GM12864 (cell line): Measurements from ENCODE around the gene CST7.

Source experiments
- DNase-seq: peaks from one replicate; pipeline ENCODE4 v3.0.0-alpha.2; 2011; ENCODE audit warnings: low read depth
- H3K4me3 ChIP-seq: 2 replicates; pipeline ENCODE4 v1.5.1; 2011; ENCODE audit warnings: mild to moderate bottlenecking, low read depth, low read length, control low read depth
- CTCF ChIP-seq: IDR thresholded peaks from 2 replicates; pipeline ENCODE4 v1.5.1; 2011; ENCODE audit warnings: low read depth, mild to moderate bottlenecking, moderate library complexity, low read length, control low read depth, inconsistent platforms; ENCODE audit errors: missing control alignments

The CST7 gene

GRCh38 chr20:24953621-24954133 lies 4.6 kb downstream of the CST7 start:
- DNase-seq, result no peak
- no peak overlapping the region for H3K4me3 ChIP-seq
- TF ChIP-seq CTCF, result no peak

- TF ChIP-seq CTCF, result no peak
- no peak overlapping the region for H3K4me3 ChIP-seq
- no peak for DNase-seq
Observed at GRCh38 chr20:24954151-24954550, 5.1 kb downstream of the CST7 start.

- TF ChIP-seq CTCF, result no peak
- no peak overlapping the region for H3K4me3 ChIP-seq
Observed at GRCh38 chr20:24954566-24954965, 5.5 kb downstream of the CST7 start.

GRCh38 chr20:24955045-24955444 lies 6.0 kb downstream of the CST7 start:
- TF ChIP-seq CTCF, result no peak
- DNase-seq, result peak; percentile 41
- no peak overlapping the region for H3K4me3 ChIP-seq

More at GRCh38 chr20:24954566-24954965, 5.5 kb downstream of the CST7 start:
- no peak for DNase-seq

GRCh38 chr20:24956001-24956841 lies 7.2 kb downstream of the CST7 start:
- DNase-seq, result no peak
- no peak for TF ChIP-seq CTCF
- H3K4me3 ChIP-seq, result no peak overlapping the region

- TF ChIP-seq CTCF, result no peak
- DNase-seq, result no peak
- H3K4me3 ChIP-seq, result no peak overlapping the region
Observed at GRCh38 chr20:24957326-24958016, 8.4 kb downstream of the CST7 start.
